GM19240 (cell line): Measurements from ENCODE around the gene GJD2.

Experiments used
- DNase-seq: peaks from one replicate; pipeline ENCODE4 v3.0.0; 2011; ENCODE audit warnings: low spot score; ENCODE audit not compliant: insufficient read length

The GJD2 gene

GRCh38 chr15:34754674-34755418 lies at the start of gene GJD2:
Gene GJD2, minus strand, starts transcription at chr15:34754998. Its CDS starts 510 bp downstream, at chr15:34754488.
- DNase-seq = no peak

GRCh38 chr15:34804113-34804512 lies 49.3 kb upstream of the GJD2 start:
- DNase-seq = no peak

- no peak for DNase-seq
These were observed 48.3 kb upstream of the GJD2 start for GRCh38 chr15:34802803-34803750.

- no peak for DNase-seq
These were observed 47.6 kb upstream of the GJD2 start for GRCh38 chr15:34802371-34802770.

GRCh38 chr15:34799149-34800101 lies 44.6 kb upstream of the GJD2 start:
- no peak for DNase-seq

- no peak for DNase-seq
These were observed 42.1 kb upstream of the GJD2 start for GRCh38 chr15:34796847-34797435.

GRCh38 chr15:34795267-34796081 lies 40.7 kb upstream of the GJD2 start, which contains the start of gene ACTC1:
Gene ACTC1, minus strand, starts transcription at chr15:34795549. Its CDS starts 741 bp downstream, at chr15:34794808.
- DNase-seq = no peak

- DNase-seq = no peak
These were observed 39.9 kb upstream of the GJD2 start for GRCh38 chr15:34794590-34795206.

- no peak for DNase-seq
These were observed 39.1 kb upstream of the GJD2 start for GRCh38 chr15:34793901-34794300.

GRCh38 chr15:34793071-34793470 lies 38.3 kb upstream of the GJD2 start:
- DNase-seq = no peak

- no peak for DNase-seq
These were observed 36.9 kb upstream of the GJD2 start for GRCh38 chr15:34791701-34792100.

GRCh38 chr15:34790121-34790520 lies 35.3 kb upstream of the GJD2 start:
- no peak for DNase-seq

GRCh38 chr15:34789326-34789725 lies 34.5 kb upstream of the GJD2 start:
- DNase-seq = no peak

- no peak for DNase-seq
These were observed 31.4 kb upstream of the GJD2 start for GRCh38 chr15:34786206-34786605.

GRCh38 chr15:34783991-34784390 lies 29.2 kb upstream of the GJD2 start:
- no peak for DNase-seq

GRCh38 chr15:34783431-34783830 lies 28.6 kb upstream of the GJD2 start:
- DNase-seq = no peak

- DNase-seq = no peak
These were observed 28.1 kb upstream of the GJD2 start for GRCh38 chr15:34782901-34783300.

- DNase-seq = no peak
These were observed 25.9 kb upstream of the GJD2 start for GRCh38 chr15:34780725-34781124.

GRCh38 chr15:34776606-34777105 lies 21.9 kb upstream of the GJD2 start:
- no peak for DNase-seq
